ENCODE data around the gene KLK4. TPM values are rescaled to one million over a fixed set of nuclear protein-coding genes. Genes with fewer than 3 reads are reported as not detected.

Gene KLK4
- total RNA-seq, 4 donors from 2014 or later, result 0.83 to 1.6 TPM; not detected in 2

DNA sequence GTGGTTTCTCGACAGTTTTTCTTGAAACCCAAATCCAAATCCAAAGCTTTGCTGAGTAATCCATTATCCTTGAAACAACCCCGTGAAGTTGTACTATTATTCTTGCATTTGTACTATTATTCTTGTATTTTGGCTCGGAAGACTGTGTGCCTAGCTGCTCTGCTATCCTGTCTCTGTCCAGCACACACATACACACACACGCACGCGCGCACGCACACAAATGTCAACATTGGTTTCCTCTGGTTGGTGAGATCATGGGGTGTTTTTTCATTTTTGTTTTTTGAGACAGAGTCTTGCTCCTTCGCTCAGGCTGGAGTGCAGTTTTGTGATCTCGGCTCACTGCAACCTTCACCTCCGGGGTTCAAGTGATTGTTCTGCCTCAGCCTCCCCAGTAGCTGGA is 14.9 kb upstream of the KLK4 start:
- Histone ChIP-seq H3K27me3 (peaks cover 23% of the 10 kb centered on the region), H3K36me3 (no peaks in the 10 kb centered on the region), H3K4me1 (peaks cover 16% of the 10 kb centered on the region), H3K4me3 (no peak overlapping the region), H3K9me3 (no peaks in the 10 kb centered on the region), H3K27ac (no peak overlapping the region)
- 89% methylated on average over 11 of the region's 11 CpGs for WGBS
- TF ChIP-seq POLR2A (IDR thresholded peaks at IDR 0.05), result no peak
- no peak for TF ChIP-seq POLR2AphosphoS5 (IDR thresholded peaks at IDR 0.05)
- TF ChIP-seq, protein P1, sequence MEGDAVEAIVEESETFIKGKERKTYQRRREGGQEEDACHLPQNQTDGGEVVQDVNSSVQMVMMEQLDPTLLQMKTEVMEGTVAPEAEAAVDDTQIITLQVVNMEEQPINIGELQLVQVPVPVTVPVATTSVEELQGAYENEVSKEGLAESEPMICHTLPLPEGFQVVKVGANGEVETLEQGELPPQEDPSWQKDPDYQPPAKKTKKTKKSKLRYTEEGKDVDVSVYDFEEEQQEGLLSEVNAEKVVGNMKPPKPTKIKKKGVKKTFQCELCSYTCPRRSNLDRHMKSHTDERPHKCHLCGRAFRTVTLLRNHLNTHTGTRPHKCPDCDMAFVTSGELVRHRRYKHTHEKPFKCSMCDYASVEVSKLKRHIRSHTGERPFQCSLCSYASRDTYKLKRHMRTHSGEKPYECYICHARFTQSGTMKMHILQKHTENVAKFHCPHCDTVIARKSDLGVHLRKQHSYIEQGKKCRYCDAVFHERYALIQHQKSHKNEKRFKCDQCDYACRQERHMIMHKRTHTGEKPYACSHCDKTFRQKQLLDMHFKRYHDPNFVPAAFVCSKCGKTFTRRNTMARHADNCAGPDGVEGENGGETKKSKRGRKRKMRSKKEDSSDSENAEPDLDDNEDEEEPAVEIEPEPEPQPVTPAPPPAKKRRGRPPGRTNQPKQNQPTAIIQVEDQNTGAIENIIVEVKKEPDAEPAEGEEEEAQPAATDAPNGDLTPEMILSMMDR (IDR thresholded peaks at IDR 0.05), result no peak
- TF ChIP-seq EP300 (IDR thresholded peaks at IDR 0.05), result no peak
- no peak for DNase-seq (ENCODE audit: low spot score in 2 of 2)

DNA sequence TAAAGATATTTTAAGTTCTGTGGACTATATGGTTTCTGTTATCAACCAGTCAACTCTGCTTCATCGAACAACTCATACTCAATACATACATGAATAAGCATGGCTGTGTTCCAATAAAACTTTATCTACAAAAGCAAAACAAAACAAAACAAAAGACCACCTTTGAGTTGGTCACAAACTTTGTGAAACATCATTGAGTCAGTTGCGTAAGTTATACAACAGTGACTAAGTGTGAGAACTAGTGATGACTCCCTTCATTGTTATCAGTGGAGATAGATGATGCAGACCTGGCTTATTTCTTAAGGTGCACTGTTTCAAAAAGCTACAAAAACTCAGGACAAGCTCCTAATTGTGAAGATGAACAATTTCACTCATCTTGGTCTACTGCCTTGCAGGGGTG is 14.5 kb upstream of the KLK4 start:
- H3K9me3 ChIP-seq, result no peaks in the 10 kb centered on the region
- peaks cover 24% of the 10 kb centered on the region for H3K27me3 ChIP-seq
- 88% methylated on average over 2 of the region's 2 CpGs for WGBS
- no peak overlapping the region for H3K27ac ChIP-seq
- TF ChIP-seq EP300 (IDR thresholded peaks at IDR 0.05) (no peak), POLR2A (IDR thresholded peaks at IDR 0.05) (no peak), POLR2AphosphoS5 (IDR thresholded peaks at IDR 0.05) (no peak)
- TF ChIP-seq, protein P1 (IDR thresholded peaks at IDR 0.05), result no peak
- H3K4me1 ChIP-seq, result peaks cover 16% of the 10 kb centered on the region
- no peak for DNase-seq (ENCODE audit: low spot score in 2 of 2)
- no peak overlapping the region for H3K4me3 ChIP-seq
- H3K36me3 ChIP-seq, result no peaks in the 10 kb centered on the region

DNA sequence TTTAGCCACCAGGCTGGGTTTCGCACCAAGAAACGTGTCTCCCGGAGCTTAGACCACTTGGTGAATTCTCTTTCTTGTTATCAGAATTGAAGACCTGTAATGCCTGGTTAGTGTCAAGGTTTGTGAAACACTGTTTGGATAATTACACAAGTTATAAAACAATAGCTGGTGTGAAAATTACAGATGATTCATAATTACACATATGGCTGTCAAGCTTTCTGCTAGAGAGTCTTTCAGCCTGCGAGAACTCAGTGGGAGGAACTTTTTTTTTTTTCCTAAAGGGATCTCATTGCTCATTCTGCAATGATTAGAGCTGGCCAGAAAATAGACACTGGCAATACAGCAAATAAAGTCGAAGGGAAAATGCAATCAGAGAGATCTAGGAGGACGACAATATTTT is 13.4 kb upstream of the KLK4 start:
- Histone ChIP-seq H3K4me1 (peaks cover 11% of the 10 kb centered on the region), H3K36me3 (no peaks in the 10 kb centered on the region), H3K9me3 (no peaks in the 10 kb centered on the region), H3K27ac (no peak overlapping the region), H3K4me3 (no peak overlapping the region), H3K27me3 (peaks cover 24% of the 10 kb centered on the region)
- DNase-seq (ENCODE audit: low spot score in 2 of 2), result no peak
- TF ChIP-seq EP300 (IDR thresholded peaks at IDR 0.05) (no peak), POLR2AphosphoS5 (IDR thresholded peaks at IDR 0.05) (no peak), POLR2A (IDR thresholded peaks at IDR 0.05) (no peak)
- TF ChIP-seq, protein P1 (IDR thresholded peaks at IDR 0.05), result no peak
- WGBS, result 55% methylated on average over 6 of the region's 6 CpGs

DNA sequence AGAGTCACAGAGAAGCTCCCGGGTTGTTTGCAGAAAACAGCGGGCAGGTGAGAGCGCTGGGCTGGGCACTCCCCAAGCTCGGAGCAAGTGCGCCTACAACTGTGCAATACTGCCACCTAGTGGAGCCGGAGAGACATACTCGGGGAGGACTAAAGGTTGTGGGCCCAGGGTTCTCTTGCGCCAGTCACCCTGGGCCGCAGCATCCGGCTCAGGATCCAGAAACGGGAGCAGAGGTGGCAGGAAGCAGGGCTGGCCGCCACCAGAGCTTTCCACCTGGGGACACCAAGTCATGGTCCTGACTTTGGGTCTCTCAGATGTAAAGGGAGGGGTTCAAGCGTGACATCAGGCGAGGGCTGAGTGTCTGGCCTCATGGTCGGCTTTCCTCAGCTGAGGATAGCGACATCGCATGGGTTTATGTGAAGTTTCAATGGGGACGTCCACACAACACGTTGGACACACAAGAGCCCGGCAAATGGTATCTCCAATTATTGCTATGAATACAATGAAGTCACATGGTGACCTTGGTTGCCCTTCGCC is 11.2 kb upstream of the KLK4 start:
- Histone ChIP-seq H3K36me3 (no peaks in the 10 kb centered on the region), H3K27me3 (peaks cover 31% of the 10 kb centered on the region), H3K4me3 (no peak overlapping the region), H3K4me1 (peaks cover 11% of the 10 kb centered on the region), H3K27ac (no peak overlapping the region), H3K9me3 (no peaks in the 10 kb centered on the region)
- TF ChIP-seq POLR2A (IDR thresholded peaks at IDR 0.05), result no peak
- TF ChIP-seq, protein P1 (IDR thresholded peaks at IDR 0.05), result peak; percentile 58 to 76
- DNase-seq (ENCODE audit: low spot score in 2 of 2), result peak in 1 of 2 donors; percentile 74
- WGBS, result 21% methylated on average over 10 of the region's 21 CpGs

DNA sequence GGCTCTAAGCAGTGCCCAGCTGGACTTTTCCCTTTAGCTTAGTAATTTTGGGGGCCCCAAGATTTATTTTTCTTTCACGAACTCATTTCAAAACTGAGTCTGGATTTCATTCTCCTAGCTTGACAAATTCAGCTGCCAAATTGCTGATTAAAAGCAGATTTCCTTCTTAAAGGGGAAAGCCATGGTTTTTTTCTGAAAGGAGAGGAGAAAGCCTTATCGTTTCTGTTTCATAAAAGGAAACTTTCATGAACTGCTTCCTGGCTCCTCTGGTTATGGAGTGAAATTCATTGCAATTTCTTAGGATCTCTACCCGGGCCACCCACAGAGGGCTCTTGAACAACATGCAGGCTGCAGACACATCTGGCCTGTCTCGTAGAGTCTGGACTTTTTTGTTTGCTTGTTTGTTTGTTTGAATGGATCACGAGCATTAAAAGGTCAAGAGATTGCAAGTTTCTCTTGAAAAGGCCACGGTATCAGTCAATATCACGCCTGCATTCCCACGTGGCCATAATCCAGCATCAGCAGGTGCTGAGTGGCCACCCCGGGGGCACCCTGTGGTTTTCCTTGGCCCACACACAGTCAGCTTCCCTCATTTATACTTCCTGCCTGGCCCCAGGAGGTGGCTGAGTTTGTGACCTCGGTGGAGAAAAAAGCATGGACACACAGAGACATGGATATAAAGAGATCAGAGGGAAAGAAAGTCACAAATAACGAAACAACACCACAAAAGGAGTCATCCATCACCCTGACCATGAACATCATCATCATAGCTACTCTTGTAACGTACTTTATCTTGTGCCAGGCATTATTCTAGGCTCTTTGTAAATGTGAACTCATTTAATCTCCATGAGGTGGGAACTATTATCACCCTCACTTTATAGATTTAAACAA is 10.5 kb upstream of the KLK4 start:
- Histone ChIP-seq H3K4me1 (peaks cover 11% of the 10 kb centered on the region), H3K9me3 (no peaks in the 10 kb centered on the region), H3K4me3 (no peak overlapping the region), H3K27ac (no peak overlapping the region), H3K36me3 (no peaks in the 10 kb centered on the region), H3K27me3 (peaks cover 37% of the 10 kb centered on the region)
- no peak for DNase-seq (ENCODE audit: low spot score in 2 of 2)
- no peak for TF ChIP-seq EP300 (IDR thresholded peaks at IDR 0.05)
- TF ChIP-seq, protein P1 (IDR thresholded peaks at IDR 0.05), result no peak
- no peak for TF ChIP-seq POLR2AphosphoS5 (IDR thresholded peaks at IDR 0.05)
- no peak for TF ChIP-seq POLR2A (IDR thresholded peaks at IDR 0.05)
- 4% methylated on average over 12 of the region's 12 CpGs for WGBS
